ENCODE data around the gene SNAI1.

SNAI1 gene

DNA sequence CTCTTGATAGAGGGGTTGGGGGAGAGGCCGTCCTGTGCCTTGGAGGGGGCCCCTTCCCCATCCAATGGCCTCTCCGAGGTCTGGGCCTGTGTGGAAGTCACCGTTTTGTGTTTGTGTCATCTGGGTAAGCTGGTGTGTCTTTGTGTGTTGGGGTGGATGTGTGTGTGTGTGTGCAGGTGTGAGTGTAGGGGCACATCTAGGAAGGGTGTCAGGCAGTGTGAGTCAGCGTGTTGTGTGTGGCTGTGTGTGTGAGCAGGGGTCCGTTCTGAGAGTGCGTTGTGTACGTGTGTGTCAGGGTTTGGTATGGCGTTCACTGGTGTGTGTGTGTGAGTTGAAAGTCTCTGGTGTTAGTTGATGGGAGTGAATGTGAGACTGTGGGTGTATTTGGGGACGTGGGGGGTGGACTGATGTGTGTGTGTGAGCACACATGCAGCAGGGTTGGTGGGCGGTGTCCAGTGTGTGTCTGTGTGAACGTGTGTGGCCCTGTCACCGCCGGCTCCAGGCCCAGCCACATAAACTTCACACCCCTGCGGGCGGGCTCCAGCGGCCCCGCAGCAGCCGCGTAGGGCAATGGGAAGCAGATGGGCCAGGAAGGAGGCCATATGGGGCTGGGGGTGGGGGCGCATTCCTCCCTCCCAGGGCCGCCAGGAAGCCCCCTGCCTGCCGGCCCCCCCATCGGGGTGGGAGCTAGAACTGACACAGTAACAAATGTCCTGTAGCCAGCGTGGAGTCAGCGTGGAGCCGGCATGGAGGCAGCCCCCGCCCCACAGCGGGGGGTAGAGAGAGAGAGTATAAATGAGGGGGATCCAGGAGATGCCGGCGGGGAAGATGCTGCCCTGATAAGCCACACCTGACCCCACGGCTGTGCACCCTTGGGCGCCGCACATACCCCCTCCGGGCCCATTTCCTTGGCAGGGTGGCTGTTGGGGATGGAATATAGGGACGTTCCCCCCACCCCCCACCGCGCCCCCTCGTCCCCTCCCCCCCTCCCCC, 32.1 kb downstream of the SNAI1 start:
- no peak for DNase-seq

DNA sequence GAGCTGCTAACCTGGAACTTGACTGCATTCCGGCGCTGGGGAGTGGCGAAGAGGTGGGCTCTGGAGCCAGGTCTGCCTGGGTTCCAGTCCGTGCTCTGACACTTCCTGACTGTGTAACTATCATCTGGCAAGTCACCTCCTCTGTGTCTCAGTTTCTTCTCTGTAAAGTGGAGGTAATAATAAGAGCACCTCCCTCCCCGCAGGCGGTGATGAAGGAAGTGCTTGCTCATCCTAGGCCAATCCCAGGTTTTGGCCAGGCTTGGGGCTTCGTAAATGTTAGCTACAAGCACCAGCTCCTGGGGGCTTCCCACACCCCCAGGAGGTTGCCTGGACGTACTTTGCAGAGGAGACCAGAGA, 32.8 kb downstream of the SNAI1 start:
- no peak for DNase-seq

DNA sequence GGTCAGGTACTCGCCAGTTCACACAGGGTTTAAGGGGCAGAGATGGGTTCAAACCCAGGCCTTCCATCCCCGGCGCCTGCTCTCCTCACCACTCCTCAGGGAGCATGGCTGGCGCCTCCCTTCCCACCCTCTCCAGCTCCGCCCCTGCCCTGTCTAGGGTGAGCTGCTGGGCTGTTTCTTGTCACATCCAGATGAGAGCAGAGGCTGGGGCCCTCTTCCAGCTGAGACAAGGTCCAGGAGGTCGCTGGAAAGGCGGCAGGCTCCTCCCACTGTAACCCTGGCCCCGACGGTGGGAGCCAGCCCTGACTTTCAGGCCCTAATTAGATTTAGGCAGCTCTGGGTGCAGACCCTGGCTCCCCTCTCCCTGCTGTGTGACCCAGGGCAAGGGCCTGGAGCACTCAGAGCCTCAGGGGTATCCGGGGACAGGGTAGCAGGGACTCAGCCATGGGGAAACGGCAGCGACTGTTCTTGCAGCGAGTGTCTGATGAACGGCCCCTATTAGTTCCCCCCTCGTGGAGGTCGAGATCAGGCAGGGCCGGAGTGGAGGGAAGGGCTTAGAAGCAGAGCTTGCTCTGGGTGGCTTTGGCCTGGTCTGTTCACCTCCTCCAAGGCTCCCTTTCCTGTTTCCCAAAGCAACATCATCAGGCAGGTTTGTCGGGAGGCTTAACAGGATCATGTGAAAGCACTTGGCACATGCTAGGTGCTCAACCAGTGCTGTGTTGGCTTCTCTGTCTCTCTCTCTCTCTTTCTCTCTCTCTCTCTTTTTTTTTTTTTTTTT, 33.4 kb downstream of the SNAI1 start:
- DNase-seq, result no peak

DNA sequence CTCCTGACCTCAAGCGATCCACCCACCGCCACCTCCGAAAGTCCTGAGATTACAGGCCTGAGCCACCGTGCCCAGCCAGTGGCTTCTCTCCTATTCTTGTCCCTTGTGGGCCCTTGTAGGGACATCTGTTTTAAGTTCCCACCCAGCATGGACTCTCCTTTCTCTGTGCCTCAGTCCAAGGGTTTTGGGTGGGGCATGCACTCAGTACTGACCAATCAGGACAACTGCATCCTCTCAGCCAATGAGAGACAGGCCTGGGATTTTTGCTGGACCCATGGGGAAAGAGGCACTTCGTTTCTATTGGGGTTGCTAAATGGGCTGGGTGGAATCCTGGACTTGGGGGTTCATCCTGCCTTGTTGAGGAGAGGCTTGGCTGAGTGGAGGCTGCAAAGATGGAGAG, 34.4 kb downstream of the SNAI1 start:
- DNase-seq, result no peak

DNA sequence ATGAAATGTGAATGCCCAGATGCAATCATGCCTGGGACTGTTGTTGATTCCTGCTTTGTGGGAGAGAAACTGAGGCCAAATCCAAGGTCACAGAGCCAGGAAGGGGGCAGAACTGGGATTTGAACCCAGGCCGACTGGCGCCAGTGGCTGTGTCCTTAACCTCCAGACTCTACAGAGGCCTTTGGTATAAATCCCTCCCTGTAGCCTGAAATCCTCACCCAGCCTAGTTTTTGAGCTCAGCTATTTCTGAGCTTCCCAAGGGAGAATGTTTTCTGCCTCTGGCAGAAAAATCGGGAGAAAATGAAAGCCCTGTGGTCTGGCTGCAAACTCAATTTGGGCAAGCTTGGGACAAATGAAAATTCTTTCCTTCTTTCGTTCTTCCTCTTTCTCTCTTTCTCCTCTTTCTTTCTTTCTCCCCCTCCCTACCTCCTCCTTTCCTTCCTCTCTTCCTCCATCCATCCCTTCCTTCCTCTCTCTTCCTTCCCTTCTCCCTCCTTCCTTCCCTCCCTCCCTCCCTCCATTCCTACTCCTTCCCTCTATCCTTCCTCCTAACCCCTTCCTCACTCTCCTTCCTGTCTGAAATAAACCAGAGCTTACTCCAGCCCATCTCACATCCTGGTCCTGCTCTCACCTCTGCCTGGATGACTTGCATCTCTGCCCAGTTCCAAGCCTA, 34.9 kb downstream of the SNAI1 start:
- no peak for DNase-seq

DNA sequence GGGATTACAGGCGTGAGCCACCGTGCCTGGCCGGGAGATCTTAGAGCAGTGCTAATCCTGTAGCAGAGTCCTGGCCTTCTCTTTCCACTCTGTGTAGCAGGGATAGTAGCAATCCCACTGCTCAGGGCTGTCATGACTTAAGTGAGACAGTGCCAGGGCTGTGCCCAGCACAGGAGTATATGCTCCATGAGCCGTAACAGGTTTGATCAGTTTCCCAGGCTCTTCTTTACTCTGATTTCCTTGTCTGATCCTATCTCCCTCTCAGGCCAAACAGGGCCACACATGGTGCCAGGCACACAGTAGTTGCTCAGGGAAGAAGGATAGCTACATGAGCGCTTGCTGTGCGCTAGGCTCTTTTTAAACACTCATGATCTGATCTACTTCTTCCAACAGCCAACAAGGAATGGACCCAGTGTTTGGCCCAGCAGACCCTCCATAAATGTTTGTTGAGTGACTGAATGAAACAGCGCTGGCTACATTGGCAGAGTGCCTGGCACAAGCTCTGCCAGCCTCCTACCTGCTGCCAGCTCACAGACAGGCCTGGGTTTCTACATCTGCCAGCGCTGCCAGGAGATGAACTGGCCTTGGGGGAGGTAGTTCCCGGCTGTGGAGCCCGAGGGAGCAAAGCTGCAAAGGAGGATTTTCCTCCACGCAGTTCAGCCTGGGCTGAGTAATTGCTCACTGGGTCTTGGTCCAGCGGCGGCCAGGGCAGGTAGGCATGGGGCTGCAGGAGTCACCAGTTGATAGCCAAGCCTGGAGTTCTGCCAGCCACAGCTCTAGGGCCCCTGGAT, 36.9 kb downstream of the SNAI1 start:
- no peak for DNase-seq

DNA sequence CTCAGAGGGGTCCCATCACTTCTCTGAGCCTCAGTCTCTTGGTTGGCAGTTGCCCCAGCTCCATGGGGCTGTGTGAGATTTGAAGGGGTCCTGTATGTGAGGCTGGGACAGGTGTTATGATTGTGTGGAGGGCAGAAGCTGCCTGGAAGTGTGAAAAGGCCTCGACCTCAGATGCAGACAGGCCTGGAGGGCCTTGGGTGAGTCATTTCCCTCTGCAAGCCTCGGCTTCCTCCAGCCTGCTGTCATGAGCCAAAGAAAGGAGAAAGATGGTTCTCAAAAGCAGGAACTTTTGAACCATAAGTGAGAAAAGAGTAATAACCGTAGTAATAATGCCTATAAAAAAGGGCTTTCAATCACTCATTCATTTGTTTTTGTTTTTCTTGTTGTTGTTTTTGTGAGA, 37.5 kb downstream of the SNAI1 start:
- no peak for DNase-seq

DNA sequence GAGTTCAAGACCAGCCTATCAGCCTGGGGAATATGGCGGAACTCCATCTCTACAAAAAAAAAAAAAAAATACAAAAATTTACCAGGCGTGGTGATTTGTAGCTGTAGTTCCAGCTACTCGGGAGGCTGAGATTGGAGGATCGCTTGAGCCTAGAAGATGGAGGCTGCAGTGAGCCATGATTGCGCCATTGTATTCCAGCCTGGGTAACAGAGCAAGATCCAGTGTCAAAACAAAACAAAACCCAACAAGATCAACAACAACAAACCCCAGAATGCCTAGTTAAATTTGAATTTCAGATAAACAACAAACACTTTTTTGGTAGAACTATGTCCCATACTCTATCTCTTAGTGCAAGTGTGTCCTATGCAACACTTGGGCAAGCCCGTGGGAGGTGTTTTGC, 39.9 kb downstream of the SNAI1 start:
- DNase-seq, result no peak

DNA sequence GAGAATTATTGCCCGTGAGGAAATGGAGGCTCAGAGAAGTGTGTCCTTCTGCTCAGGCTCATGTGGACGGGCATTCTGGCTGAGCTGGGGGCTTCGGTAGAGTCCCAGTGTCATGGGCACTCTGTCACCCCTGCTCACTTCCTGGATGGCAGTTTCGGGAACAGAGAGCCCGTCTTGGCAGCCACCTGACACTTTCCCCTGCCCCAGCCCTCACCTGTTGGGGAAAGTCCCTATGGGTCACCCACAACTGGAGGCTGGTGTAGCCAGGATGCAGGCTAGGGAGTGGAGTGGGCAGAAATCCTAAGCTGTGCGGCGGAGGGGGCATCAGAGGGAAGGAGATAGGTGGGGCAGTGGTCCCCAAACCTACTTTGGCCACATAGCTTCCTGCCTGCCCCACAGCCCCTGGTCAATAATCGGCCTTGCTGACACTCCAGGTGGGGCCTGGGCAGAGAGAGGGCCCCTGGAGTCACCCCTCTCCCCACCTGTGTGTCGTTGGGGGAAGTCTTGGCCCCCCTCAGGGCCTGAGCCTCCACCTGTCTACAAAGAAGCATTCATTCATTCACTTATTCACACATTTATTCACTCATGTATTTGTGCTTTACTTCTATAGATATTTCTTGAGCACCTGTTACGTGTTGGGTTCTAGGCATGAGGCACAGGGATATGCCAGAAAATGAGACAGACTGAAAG, 40.5 kb downstream of the SNAI1 start:
- DNase-seq, result no peak

DNA sequence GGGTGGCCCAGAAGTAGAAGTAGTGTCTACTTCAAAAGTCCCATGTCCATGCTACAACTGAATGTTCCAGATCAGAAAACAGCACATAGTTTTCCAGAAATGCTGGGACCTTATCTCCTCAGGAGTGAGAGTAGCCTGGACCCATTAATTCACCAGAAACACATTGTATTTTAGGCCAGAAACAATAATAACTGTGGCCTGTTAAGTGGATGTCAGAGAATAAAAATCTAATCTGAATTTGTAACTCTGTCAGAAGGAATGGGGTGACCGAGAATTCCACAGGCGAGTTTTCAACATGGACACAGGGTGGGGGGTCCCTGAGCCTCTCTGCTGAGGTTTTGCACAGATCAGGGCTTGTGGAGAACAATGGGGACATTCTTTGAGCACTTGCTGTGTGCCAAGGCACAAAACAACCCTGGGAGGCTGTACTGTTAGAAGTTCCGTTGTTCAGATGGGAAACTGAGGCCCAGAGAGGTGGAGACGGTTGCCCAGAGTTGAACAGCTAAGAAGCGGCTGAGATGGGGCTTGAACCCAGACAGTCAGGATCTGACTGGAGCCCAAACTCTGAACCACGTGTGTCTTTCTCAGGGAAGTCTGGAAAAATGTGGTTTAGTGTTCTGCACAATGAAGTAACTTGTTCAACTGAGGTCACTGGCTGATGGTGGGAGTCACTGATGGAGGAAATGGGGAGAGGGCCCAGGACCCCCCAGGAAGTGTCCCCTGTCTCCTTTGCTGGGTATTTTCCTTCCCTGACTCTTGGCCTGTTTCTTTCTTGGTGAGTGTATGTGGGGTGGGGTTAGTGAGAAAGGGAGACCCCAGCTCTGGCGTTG, 44.2 kb downstream of the SNAI1 start:
- no peak for DNase-seq

DNA sequence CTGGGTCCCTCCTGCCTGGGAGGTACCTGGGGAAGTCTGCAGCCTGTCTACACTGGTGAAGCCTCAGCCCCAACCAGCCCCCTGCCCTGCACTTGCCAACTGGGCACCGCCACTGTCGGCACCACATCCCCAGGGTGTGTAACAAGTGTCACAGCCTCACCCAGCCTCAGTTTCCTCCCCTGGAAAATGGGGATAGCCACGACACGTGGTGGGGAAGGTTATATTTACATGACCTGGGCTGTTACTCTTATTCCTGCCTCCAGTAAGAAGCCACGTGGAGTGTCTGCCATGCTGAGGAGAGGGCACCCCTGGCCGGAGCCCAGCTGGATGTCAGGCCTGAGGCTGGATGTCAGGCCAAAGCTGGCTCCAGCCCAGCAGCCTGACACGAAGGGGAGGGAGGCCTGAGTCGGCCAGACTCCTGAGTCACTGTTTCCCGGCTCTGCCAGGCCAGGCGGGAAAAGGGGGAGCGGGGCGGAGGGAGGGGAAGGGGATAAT, 44.9 kb downstream of the SNAI1 start:
- DNase-seq, result no peak

DNA sequence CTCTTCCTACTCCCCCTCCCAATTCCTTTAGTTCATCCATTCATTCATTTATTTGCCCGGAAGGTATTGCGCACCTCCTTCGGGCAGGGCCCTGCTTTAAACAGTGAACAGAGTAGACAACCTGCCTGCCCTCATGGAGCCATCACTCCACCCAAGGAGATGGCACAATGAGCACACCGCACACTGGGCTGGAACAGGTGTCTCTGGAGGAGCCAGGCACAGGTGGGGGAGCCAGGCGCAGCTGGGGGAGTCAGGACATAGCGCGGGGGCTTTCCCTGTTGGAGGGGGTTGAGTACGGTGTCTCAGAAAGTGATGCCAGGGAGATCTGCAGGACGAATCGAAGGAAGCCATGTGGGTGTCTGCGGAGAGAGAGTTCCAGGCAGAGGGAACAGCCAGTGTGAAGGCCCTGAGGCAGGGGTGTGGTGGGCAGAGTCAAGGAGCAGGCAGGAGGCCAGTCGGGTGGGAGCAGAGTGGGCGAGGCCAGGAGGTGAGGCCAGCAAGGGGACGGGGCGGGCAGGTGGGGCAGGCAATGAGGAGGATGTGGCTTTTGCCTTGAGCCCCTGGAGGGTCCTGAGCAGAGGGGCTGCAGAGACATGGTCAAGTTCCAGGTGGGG, 46.4 kb downstream of the SNAI1 start:
- DNase-seq, result no peak

DNA sequence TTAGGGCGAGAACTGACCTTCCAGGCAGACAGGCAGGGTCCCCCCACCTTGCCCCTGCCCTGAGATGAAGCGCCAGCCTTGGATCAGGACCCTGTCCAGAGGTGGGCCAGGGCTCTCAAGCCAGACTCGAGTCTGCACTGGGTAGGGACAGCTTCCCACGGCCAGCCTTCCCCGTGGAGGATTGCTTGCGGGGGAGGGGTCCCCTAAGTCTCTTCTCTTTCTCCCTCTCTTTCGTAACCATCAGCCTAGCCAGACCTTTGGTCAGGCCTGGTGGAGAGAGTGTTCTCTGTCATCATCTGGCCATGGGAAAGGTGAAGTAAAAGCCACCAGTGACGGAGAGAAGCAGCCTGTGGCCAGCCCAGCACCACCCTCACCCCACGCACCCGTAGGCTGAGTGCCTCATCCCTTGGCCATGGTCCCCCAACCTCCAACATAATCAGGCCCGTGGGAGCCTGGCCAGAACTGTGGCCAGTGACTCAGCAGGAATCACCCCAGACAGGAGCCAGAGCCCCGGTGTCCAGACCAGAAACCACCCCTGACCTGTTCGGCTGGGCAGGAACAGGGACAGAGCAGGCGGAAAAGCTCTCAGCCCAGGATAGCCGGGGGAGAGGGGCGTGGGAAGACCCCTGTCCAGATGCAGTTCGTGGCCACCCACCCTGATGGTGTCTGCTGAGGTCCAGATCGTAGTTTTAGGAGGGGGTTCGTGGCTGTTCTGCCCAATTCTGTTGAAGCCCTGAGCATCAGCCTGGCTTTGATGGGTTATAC, 47.1 kb downstream of the SNAI1 start:
- no peak for DNase-seq

DNA sequence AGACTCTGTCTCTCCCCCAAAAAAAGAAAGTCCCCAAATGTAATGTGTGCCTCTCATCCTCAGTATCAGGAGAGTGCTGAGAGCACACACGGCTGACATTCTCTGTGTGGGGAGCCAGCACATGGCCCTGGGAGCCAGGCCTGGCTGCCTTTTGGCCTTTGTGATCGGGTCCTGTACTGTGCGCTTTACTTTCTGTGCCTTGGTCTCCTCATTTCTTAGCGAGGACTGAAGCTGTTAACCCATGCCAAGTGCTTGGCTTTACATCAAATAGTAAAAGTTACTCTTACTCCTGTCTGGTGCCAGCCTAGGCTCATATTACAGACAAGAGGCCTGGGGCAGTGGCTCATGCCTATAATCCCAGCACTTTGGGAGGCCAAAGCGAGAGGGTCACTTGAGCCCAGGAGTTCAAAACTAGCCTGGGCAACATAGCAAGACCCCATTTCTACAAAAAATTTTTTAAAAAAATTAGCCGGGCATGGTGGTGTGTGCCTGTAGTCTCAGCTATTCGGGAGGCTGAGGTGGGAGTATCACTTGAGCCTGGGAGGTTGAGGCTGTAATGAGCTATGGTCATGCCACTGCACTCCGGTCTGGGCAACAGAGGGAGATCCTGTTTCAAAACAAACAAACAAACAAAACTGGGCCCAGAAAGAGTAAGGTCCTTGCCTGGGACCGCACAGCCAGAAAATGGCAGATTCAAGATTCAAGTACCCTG, 50.3 kb downstream of the SNAI1 start:
- DNase-seq, result no peak

DNA sequence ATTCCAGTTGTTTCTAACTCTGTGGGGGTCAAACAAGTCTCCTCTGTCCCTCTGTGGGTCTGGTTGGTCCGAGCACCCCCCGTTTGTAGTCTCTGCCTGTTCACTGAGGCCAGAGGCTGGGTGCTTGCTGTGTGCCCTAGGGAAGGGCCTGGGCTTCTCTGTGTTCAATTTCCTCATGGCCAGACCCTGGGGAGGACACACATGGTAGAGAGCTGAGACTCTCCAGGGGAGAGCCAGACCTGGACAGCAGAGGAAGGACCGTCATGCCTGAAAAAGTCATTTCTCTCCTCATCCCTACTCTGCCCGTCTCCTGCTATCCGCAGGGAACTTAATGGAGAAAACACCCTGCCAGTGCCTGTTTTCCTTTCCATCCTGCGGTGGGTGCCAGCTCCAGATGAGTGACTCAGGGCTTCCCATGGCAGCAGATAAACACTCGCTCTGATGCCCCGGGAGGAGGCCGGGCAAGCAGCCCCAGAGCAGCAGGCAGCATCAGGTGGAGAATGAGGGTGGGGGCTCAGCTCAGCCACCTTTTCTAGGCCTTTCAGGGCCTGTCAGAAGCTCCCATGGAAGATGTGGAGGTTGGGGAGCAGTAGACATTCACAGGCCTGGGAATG, 51.9 kb downstream of the SNAI1 start:
- no peak for DNase-seq

DNA sequence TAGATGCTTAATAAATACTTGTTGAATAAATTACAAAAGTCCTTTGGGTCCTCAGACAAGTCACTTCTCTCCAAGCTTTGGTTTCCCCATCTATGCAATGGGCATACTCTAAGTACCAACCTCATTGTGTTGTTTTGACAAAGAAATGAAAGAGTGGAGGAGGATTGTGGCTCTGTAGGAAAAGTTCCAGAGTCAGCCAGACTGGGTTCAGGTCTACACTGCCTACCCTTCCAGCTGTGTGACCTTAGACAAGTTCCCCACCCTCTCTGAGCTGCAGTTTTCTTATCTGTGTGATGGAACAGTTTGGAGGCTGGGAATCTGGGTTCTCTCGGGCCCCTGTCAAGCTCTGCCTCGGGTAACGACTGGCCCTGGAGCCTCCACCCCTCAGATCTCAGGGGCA, 53.9 kb downstream of the SNAI1 start:
- DNase-seq, result no peak

DNA sequence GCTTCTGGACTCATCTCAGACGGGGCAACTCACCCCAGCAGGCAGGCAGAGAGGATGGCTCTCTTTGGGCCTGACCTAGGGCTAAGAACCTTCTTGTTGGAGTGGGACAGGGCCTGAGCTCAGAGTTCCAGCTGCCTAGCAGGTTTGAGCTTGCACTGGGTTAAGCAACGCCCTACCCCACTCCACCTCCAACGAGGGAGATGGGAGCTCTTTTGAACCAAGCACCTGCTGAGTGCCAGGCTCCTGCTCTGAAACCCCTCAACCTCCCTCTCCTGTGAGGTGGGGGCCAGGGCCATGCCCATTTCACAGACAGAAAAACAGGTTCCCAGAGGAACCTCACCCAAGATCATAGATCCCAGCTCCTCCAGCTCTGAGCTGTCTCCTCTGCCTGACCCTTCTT, 54.3 kb downstream of the SNAI1 start:
- no peak for DNase-seq

DNA sequence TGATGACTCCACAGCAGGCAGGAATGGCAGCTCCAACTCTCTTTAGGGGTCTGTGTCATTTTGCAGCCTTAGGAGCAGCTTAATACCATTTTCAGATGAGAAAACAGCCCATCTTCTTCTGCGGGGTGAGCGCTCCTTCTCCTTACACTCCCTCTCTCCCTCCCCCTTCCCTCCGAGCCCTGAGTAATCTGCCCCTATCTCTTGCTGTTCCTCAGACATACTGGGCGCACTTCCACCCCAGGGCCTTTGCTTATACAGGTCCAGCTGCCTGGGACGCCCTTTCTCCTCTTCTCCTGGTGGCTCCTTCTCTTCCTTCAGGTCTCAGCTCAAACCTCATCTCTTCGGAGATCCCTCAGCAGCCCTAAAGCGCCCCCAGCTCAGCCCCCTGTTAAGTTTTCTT, 54.8 kb downstream of the SNAI1 start:
- no peak for DNase-seq

DNA sequence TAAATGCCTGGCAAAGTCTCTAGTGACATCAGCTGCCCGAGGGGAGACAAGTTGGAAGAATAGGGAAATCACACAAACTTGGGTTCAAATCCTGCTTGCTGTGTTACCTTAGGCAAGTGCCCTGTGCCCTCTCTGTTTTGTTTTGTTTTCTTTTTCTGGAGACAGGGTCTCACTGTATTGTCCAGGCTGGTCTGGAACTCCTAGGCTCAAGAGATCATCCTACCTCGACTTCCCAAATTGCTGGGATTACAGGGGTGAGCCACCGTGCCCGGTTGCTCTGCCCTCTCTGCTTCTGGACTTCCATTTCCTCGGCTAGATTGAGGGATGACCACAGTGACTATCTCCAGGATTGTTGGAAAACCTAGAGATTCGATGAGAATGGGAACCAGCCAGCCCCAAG, 55.4 kb downstream of the SNAI1 start:
- DNase-seq, result no peak

All from GF-D8 (cell line).